RPMI7951 (cell line): ENCODE data around the gene SCGN. TPM values are rescaled to one million over a fixed set of nuclear protein-coding genes. Genes with fewer than 3 reads are reported as not detected.

Experiments
- DNase-seq: peaks from one replicate; pipeline ENCODE4 v3.0.0-alpha.2; 2012; ENCODE audit warnings: low read depth
- total RNA-seq: library from RNA; depleted of rRNA; stranded (reverse); fragments of >200 nt; shearing (Covaris generic); gene quantifications from 2 replicates; pipeline ENCODE4 v1.2.3, GENCODE V29; 2014; rRNA removed

Gene SCGN, protein sequence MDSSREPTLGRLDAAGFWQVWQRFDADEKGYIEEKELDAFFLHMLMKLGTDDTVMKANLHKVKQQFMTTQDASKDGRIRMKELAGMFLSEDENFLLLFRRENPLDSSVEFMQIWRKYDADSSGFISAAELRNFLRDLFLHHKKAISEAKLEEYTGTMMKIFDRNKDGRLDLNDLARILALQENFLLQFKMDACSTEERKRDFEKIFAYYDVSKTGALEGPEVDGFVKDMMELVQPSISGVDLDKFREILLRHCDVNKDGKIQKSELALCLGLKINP
- total RNA-seq: not detected in 2 replicates

GRCh38 chr6:25652007-25652515, at the start of gene SCGN:
Gene SCGN (plus strand): TSS chr6:25652215. CDS start chr6:25652404, 189 bp downstream.
- peak; percentile 50 for DNase-seq

DNA sequence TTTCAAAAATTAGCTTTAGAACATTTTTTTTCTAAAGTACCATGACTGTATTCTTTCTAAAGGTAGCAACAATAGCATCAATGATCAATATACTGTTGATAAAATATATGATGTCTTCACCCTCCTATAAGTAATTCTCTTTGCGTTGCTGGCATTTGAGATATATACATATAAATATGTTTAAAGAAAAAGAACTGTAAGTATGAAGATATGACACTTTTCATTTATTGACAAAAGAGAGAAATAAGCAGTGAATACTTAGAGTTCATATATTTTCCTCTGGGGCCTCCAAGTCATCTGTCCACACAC, 49.4 kb upstream of the SCGN start:
- no peak for DNase-seq

GRCh38 chr6:25603251-25603650, 48.8 kb upstream of the SCGN start:
- DNase-seq: no peak

DNA sequence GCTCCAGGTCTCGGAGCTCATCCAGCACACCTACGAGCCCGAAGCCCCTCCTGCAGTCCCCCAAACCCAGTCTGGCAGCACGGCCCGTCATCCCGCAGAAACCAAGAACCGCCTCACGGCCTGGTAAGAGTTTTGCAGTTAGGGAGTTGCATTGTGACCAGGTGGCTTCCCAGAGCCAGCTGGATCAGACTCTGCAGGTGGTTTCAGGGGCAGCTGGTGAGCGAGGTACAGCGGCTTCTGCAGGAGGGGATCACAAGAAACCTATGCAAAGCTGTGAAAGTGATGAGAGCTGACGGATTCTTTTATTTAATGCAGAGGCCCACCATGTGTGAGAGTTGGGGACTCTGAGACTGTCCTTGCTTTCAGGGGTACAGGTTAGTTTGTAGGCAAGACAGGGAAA, 45.9 kb upstream of the SCGN start:
- no peak for DNase-seq

DNA sequence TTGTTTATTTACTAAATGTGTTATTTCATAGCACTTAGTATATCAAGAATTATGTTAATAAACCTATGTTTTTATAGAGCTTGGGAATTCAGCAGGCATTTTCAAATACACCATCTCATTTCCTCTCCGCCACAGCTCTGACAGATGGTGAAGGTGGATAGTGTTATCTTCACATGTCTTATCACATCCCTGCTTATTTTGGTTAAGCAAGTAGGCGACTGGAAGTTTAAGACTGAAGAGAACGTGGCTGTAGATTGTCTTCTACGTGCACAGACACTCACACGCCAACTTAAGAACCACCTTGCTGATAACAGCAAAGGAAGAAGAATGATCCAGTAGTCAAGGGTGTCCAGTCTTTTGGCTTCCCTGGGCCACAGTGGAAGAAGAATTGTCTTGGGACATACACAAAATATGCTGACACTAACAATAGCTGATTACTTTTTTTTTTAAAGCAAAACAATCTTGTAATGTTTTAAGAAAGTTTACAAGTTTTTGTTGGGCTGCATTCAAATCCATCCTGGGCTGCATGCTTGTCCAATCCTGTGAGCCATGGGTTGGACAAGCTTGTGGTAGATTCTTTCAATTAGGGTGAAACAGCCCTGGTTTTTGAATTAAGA, 43.3 kb upstream of the SCGN start:
- no peak for DNase-seq

DNA sequence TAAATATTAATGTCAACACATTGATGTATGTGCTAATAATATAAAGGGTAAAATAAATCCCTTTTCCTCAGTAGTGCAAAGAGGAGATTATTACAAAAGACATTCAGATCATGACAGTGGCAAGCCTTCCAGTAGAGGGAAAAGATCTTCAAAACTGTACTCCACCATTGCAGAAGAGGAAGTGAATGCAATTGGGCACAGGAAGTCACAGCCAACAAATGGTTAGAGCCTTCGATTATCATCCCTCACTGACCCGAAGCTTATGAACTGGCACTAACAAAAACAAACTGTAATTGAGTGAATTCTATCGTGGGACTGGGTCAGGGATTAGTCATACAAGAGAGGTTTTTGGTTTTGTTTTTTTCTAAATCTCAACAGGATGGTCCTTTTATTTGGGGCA, 39.3 kb upstream of the SCGN start:
- no peak for DNase-seq

GRCh38 chr6:25613415-25613814, 38.6 kb upstream of the SCGN start:
- no peak for DNase-seq

DNA sequence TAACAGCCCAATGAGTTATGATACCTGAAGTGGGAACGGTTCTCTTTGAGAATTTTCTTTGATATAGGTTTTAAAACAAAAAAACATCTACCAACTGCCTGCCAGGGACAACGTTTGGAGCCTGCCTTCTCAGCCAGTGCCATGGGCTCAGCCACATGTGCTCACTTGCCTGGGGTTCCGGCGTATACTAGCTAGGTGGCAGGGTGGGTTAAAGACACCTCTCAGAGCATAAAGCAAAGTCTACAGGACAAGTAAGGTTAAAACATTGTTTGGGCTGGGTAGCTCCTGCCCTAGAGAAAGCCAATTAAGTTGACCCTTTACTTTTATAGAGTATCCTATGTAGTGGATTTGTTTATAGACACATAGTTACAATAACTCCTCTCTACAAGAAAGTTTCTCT, 38.0 kb upstream of the SCGN start:
- no peak for DNase-seq

DNA sequence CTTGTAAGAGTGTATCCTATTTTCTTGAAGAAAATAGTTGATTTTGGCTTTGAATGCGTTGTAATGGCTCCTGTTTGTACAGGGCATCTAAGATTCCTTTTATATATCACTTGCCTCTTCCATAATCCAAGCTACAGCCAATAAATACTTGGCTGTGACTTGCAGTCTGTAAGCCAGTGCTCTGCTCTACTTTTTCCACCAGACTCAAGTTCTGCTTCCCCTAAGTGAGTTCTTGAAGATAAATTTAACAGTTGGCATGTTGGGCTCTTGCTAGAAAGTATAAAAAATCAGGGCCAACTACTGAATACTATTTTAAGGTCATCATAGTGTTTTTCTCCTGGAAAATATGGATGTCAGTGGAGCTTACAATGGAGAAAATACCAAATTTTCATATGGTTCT, 36.5 kb upstream of the SCGN start:
- DNase-seq: no peak

DNA sequence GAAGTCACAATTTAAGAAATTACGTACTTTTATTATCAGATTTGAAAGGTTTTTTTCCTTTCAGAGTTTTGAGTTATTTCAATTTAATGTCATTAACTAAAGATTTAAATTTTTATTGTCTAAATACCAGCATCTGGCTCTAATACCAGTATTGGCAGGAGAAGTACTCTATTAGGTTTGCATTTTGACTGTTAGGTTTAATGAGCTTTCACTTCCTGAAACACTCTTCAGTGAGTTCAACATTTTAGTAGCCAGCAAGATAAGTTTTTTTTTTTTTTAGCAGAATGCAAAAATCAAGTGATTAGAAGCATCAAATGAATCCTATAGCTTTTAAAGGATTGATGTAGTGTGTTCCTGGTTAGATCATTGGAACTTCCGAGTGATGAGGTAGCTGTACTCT, 34.0 kb upstream of the SCGN start:
- no peak for DNase-seq

DNA sequence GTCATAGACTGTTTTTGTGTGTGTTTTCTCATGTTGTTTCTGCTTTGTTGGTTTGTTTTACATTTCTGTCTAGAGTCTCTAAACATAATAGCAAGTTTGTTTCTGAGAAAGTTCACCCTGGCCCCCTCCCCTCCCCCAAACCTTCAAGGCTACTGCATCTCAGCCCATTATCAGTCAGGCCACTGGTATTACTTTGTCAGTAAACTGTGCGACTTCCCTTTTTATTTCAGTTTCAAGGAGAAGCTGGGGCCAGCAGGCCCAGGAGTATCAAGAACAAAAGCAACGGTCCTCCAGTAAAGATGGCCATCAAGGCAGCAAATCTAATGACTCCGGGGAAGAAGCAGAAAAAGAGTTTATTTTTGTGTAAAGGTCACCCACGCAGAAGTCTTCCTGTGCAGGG, 32.8 kb upstream of the SCGN start:
- no peak for DNase-seq

GRCh38 chr6:25620391-25620790, 31.6 kb upstream of the SCGN start:
- no peak for DNase-seq

- DNase-seq: no peak
These were observed 28.9 kb upstream of the SCGN start for GRCh38 chr6:25623065-25623464.

GRCh38 chr6:25623879-25624278, 28.1 kb upstream of the SCGN start:
- no peak for DNase-seq

DNA sequence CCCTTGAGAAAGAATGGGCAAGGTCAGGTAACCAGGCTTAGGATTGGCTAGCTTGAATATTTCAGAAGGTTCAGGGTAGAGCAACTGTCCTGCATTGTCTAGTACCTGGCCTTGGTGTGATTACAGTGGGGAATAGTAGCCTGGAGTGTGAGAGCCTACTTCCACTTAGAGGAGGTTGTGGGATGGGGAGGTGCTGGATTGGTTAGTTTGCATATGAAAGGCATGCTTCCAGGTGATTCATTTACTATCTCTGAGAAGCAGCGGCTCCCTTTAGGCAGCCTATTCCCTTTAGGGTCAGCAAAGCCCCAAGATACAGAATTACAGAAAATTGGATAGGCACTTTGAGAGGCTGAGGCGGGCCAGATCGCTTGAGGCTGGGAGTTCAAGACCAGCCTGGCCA, 25.0 kb upstream of the SCGN start:
- no peak for DNase-seq

DNA sequence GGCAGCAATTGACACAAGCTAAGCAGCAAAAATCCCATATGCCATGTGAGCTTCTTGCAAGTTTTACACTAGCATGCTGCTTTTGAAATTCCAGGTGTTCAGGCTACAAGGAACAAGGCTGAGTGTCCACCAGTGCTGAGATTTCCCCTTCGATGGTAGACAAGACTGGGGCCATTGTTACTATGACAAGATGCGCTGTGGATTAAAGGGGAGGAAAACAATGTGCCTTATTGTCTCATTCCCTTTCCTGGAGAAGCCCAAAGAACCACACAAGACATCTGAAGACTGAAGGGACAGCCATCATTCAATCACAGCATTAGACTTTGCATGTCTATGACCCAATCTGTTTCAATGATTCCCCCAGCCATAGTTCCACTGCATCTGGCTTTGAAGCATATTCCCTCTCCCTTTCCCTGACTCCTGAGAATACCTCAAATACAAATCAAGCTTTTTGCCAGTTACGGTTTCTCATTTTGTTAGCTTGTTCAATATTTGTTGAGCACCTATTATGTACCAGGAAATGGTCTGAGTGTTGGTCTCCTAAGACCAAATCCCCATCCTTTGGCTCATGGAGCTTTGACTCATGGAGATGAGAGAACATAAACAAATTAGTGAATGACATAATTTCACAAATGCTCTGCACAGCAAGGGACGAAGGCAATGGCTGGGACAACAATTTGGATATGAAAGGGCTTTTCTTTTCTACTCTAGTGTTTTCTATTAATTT, 23.4 kb upstream of the SCGN start:
- DNase-seq: no peak

DNA sequence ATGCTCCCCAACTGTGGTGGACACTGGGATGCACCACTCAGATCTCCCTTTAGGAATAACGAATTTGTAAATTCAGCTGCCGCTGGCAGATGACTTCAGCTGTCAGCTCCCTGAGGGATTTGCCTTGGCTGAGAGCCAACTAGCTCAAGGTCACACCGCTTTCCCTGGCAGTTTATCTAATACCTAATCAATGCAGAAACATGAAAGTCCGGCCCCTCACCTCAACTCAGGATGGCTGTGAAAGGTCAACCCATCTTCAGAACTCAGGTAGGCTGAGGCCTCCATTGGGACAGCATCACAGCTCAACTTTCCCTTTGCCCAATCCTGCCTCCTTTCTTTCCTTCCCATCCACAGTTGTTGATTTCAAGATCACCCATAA, 22.8 kb upstream of the SCGN start:
- no peak for DNase-seq

DNA sequence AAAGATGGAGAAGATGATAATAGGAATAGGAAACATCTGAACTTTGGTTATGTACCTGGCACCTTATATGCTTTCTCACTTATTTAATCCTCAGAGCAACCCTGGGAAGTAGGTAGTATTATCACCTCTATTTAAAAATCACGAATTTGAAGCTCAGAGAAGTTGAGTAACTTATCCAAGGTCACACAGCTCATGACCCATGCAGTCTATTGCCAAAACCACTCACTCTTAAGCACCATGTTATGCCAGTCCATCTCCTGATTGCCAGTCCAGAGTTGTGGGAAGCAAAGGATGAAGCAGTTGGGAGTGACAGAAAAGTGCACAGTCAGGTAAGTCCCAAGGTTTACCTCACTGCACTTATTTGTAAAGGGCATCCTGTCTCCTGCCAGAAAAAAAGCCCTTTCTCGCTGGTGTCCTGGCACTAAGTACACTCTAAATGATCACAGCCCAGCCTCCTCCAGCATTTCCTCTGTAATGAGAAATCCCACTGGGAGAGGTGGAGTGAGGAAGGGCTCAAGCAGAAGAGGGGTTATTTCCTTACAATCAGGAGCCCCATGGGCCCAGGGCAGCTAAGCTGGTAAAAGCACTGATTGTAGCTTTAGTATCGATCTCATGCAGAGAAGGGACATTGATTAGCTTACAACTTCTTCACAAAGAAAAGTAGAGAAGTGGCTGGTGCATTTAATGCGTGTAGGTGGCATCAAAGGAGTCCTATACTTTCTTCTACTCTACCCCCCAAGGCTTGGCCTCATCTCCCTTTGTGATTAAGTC, 21.3 kb upstream of the SCGN start:
- DNase-seq: no peak

DNA sequence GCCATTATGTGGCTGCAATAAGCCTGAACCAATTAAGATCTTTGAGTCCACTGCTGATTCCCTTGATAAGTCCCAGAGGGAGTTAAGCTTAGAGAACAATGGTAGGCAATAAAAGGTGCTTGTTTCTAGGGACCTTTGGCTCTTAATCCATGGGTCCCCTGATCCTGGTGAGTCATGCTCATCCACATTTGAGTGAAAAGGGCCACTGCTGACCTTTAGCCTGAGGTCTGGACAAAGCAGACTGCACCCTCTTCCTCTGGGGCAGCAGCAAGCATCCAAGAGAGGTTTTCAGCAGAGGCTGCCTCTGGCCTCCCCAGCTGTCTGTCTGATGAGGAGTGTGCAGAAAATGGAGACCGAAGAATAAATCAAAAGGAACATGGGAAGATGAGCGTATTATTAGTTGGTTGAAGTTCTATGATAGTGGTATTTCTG, 16.1 kb upstream of the SCGN start:
- no peak for DNase-seq

DNA sequence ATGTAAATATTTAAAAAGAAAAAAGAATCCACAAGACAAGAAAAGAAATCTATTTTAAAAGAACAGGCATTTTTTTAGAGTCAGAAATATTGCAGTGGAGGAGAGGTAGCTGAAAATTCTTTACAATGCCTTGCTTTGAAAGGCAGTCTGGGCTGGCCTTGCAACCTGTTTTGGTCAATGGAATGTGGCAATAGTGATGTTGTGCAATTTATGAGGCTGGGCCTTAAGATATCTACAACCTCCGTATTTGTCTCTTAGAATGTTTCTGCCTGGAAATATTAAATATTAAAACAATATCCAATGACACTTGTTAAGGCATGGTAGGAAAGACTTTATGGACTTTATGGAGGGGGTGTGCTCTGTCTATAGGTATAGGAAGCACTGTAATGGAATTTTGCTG, 14.8 kb upstream of the SCGN start:
- no peak for DNase-seq

- DNase-seq: no peak
These were observed 14.0 kb upstream of the SCGN start for GRCh38 chr6:25637960-25638434.

DNA sequence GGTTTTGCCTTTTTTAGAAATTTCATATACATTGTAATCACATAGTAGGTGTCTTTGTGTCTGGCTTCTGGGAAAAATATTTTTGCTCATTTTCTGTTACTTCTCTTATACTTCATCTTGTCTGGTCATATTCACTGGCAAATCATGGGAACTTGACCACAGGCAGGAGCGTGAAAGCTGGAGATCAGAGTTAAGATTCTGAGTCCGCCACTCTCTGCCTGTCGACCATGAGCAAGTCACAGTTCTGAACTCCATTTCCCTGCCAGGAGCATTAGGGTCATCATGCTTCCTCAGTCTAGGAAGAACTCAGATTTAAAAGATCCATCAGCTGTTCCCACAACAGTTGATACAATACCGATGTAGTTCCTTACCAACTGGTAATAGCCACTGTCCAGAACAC, 12.4 kb upstream of the SCGN start:
- DNase-seq: no peak
